ENCODE data around the gene LIN52.

LIN52 gene

GRCh38 chr14:74161526-74162158 is 76.9 kb downstream of the LIN52 start:
- DNase-seq (ENCODE audit: low read depth) = no peak
- no peak overlapping the region for H3K4me3 ChIP-seq (ENCODE audit: low read depth, low read length)

DNA sequence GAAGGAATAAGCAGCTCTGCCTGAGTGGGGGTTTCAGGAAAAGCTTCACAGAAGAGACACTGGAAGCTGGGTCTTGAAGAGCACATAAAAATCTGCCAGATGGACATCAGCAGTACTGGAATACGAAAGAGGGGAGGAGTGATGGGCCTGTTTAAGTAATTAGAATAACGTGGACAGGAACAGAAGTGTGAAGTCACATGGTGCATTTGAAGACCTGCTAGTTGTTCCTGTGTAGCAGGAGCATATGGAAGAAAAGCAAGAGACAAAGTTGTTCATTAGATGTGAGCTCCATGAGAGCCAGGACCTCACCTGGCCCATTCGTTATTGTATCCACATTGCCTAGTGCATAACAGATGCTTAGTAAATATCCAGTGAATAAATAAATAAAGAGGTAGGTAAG is 85.2 kb downstream of the LIN52 start:
- no peak overlapping the region for H3K4me3 ChIP-seq (ENCODE audit: low read depth, low read length)
- no peak for DNase-seq (ENCODE audit: low read depth)

DNA sequence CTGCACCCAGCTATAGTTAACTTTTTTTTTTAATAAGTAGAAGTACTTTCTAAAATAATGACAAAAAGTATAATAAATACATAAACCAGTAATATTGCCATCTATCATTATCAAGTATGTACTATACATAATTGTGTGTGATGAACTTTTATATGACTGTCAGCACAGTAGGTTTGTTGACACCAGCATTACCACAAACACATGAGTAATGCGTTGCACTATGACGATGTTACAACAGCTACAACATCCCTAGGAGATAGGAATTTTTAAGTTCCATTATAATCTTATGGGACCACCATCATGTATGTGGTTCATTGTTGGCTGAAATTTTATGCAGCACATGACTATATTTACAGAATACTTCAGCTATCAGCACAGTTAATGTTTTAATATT is 91.6 kb downstream of the LIN52 start:
- H3K4me3 ChIP-seq (ENCODE audit: low read depth, low read length) = no peak overlapping the region
- no peak for DNase-seq (ENCODE audit: low read depth)

GRCh38 chr14:74179856-74180255 is 95.1 kb downstream of the LIN52 start:
- DNase-seq (ENCODE audit: low read depth) = no peak
- no peak overlapping the region for H3K4me3 ChIP-seq (ENCODE audit: low read depth, low read length)

GRCh38 chr14:74190927-74191575 is 106.3 kb downstream of the LIN52 start:
- no peak for DNase-seq (ENCODE audit: low read depth)
- H3K4me3 ChIP-seq (ENCODE audit: low read depth, low read length) = no peak overlapping the region

- no peak for DNase-seq (ENCODE audit: low read depth)
- H3K4me3 ChIP-seq (ENCODE audit: low read depth, low read length) = no peak overlapping the region
Measured at GRCh38 chr14:74194506-74195274, 109.9 kb downstream of the LIN52 start.

DNA sequence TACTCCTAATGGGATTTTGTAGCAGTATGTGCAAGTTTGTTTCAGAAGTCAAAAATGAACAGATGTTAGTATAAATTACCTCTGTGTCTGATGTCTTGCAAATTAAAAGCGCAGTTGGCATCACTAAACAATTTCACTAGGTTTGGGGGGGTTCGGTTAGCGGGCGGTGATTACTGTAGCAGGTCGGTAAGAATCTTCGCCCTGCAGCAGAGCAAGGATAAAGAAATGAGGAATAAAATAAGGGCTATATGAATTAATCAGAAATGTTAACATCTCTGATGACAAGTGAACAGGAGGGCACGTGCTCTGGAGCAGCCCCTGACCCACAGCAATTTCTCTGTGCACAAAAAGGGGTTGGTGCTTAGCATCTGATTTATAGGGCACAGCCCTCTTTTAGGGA is 110.9 kb downstream of the LIN52 start:
- H3K4me3 ChIP-seq (ENCODE audit: low read depth, low read length) = no peak overlapping the region
- DNase-seq (ENCODE audit: low read depth) = no peak

DNA sequence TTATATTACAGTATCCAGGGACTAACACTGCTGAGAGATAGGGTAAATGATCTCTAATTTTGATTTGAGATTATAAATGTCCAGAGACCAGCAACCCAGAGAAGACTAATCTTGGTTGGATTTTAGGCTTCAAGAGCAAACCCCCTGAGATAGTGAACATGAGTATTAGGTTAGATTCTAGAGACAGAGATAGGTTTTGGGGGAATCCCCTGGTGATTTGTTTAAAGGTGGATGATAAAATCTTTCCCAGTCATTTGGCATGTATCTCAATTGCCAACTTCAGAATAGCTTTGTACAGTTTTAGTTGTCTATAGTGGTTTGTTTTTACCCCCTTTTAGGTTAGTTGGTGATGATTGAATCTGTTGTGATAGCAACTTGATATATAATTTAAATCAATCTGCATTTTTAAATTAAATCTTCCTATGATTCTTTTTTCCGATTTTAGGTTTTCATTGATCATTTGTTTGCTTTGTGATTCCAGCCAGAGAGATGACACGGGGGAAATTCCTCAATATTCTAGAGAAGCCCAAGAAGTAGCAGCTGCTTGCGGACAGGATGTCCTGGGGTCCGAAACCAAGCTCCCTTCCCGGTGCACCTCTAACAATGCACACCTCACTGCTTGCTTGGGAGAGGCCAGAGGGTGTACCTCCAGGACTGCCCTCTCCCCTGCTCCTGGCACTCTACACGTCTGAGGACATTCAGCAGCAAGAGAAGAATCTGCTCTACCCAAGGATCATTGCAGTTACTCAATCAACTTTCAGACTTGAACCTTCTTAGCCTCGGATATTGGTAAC is 113.9 kb downstream of the LIN52 start:
- no peak for DNase-seq (ENCODE audit: low read depth)
- H3K4me3 ChIP-seq (ENCODE audit: low read depth, low read length) = no peak overlapping the region

DNA sequence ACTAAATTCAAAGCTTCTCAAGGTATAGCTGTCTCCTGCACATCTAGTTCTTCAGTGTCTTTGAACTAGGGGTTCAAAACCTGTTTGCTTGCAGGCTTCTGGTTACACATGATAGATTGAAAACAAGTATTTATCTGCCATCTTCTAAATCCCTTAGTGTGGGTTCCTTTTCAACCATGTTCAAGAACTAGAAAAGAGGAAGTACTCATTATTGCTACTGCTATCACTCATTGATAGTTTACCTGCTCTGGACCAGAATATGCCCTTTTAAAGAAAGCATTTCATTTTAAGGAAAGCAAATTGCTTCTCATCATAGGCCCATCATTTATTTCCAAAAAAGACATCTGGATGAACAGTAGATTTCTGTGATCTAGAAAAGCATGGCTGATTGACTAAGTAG is 117.4 kb downstream of the LIN52 start:
- DNase-seq (ENCODE audit: low read depth) = no peak
- H3K4me3 ChIP-seq (ENCODE audit: low read depth, low read length) = no peak overlapping the region

DNA sequence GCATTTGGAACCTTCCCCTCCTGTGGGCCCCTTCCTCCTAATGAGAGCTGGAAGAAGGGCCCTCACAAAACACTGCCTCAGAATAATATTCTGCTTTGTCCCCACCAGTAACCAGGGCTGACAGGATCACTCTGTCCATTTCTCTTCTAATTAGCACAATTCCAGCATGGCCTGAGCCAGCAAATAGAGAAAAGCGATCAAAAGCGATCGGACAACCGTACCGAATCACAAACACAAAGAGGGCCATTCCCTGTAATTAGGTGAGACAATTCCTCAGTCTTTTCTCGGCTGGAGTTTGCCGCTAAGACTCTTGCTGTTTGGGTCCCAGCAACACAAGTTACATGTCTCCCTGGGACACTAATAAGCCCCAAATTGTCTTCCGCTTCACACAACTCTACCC is 118.9 kb downstream of the LIN52 start:
- DNase-seq (ENCODE audit: low read depth) = no peak
- H3K4me3 ChIP-seq (ENCODE audit: low read depth, low read length) = no peak overlapping the region

- H3K4me3 ChIP-seq (ENCODE audit: low read depth, low read length) = no peak overlapping the region
- DNase-seq (ENCODE audit: low read depth) = no peak
Measured at GRCh38 chr14:74204491-74204890, 119.7 kb downstream of the LIN52 start.

DNA sequence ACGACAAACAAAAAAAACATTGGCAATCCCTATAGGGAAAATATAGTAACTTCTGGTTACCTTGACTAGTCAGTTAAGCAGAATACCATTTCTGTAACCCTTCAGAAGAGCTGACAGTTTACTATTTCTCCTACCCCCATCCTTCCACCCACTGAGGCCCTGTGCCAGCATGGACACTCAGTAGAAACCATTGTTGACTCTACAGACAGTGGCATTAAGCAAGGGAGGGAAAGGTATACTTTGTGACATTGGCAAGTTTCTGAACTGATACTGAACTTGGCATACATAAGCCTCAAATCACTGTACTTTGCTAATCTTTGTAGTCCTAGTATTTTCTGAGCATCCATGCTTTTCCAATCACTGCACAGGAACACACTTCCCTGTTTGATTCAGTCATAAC is 121.1 kb downstream of the LIN52 start:
- no peak for DNase-seq (ENCODE audit: low read depth)
- no peak overlapping the region for H3K4me3 ChIP-seq (ENCODE audit: low read depth, low read length)

DNA sequence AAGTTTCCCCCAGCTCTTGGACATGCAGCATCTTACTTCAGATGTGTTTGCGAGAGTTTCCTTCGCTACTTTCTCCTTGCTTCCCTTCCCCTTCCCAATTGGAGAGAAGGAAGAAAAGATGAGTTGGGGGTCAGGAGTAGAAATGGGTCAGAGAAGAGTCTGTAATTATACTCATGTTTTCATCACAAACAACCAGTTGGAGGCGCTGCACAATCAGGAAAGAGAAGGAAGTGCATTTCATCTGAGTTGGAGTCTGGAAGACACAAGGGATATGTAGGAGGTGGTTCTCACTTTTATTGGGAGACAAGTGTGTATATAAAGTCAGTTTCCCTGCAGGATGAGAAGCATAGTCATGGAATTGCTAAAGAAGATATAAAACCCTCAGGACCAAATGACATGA is 123.2 kb downstream of the LIN52 start:
- no peak overlapping the region for H3K4me3 ChIP-seq (ENCODE audit: low read depth, low read length)
- no peak for DNase-seq (ENCODE audit: low read depth)

GRCh38 chr14:74208642-74209041 is 123.9 kb downstream of the LIN52 start:
- no peak for DNase-seq (ENCODE audit: low read depth)

GRCh38 chr14:74211945-74212580 is 127.3 kb downstream of the LIN52 start:
- DNase-seq (ENCODE audit: low read depth) = no peak
- no peak overlapping the region for H3K4me3 ChIP-seq (ENCODE audit: low read depth, low read length)

More at GRCh38 chr14:74208642-74209041, 123.9 kb downstream of the LIN52 start:
- H3K4me3 ChIP-seq (ENCODE audit: low read depth, low read length) = no peak overlapping the region

- no peak for DNase-seq (ENCODE audit: low read depth)
- no peak overlapping the region for H3K4me3 ChIP-seq (ENCODE audit: low read depth, low read length)
Measured at GRCh38 chr14:74213907-74214803, 129.4 kb downstream of the LIN52 start.

DNA sequence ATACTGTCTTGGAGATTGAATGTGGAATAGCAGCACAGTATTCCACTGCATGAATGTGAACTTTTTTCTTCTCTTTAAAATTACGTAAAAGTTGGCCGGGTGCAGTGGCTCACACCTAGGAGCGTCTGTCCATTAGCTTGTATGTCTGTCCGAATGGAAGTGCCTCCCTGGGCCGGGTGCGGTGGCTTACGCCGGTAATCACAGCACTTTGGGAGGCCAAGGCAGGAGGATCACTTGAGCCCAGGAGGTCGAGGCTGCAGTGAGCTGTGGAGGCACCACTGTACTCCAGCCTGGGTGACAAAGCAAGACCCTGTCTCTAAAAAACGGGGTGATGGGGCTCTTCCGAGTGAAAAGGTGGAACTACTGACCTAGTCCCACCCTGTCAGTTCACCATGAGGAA is 131.9 kb downstream of the LIN52 start:
- H3K4me3 ChIP-seq (ENCODE audit: low read depth, low read length) = no peak overlapping the region
- no peak for DNase-seq (ENCODE audit: low read depth)

DNA sequence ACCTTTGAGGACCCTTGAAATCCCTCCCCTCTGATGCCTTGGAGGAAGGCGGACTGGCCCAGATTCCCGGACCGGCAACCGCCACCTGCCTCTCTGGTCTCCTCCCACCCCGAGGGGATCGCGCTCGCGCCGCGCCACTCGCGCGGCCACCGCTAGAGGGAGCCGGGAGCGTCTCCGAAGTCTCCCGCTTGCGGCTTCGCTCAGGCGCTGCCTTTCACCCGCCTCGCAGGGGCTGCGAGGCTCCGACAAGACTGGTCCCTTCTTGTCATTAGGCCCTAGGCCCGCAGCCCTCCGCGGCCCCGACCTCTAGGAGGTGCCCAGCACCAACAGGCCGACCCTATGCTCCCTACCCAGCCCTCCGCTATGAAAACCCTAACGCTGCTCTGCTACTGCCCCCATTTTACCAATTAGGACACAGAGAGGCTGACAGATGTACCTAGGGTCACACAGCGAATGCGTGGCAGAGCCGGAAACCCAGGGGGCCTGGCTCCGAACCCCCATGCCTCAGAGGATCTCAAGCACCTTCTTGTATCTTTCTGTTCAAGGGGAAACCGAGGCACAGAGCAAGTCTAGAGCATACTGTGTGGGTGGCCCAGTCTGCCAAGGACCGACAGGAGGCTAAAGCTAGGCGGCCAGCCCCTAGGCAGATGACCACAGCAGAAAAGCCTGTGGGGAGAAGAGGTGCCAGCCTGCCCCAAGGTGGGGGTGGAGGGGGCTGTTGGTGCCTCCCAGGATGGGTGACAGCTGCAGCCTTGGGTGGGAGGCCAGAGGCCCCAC is 133.1 kb downstream of the LIN52 start:
- DNase-seq (ENCODE audit: low read depth) = no peak
- H3K4me3 ChIP-seq (ENCODE audit: low read depth, low read length) = peak overlapping the region; percentile 21

Measured in skeletal muscle cell (primary cell).